K562 (cell line): ENCODE data around the gene UBR3. TPM values are rescaled to one million over a fixed set of nuclear protein-coding genes. Genes with fewer than 3 reads are reported as not detected.

Experiments used
- ARNT ChIP-seq, 2 experiments: fragments of 450-650 bp; IDR thresholded peaks; 2 replicates each; pipeline ENCODE4 v1.6.1; 2016; ENCODE audit warnings: mild to moderate bottlenecking in 1 of 2
- CEBPG ChIP-seq, 3 experiments: fragments of 200-800 bp in 1 of 3; sonication (Bioruptor generic) in 1 of 3; sonication (generic) in 1 of 3; formaldehyde crosslinking in 1 of 3; IDR thresholded peaks in 2 of 3; conservative IDR thresholded peaks in 1 of 3; 2 replicates each; pipeline versions ENCODE4 v1.6.1 to v1.8.0; 2016 to 2022; ENCODE audit warnings: missing compliant biosample characterization in 2 of 3, missing genetic modification characterization in 2 of 3, mild to moderate bottlenecking in 1 of 3, missing genetic modification reagents in 1 of 3
- FOSL1 ChIP-seq: fragments of 200-800 bp; sonication (Bioruptor generic); conservative IDR thresholded peaks from 2 replicates; pipeline ENCODE4 v1.6.1; 2016; ENCODE audit warnings: missing genetic modification characterization, missing compliant biosample characterization
- HNRNPL ChIP-seq: fragments of 200-400 bp; formaldehyde crosslinking; IDR thresholded peaks from 2 replicates; pipeline ENCODE4 v1.6.1; 2017; ENCODE audit warnings: low read depth, mild to moderate bottlenecking, low read length
- MBD2 ChIP-seq: sonication (generic); IDR thresholded peaks from 2 replicates; pipeline ENCODE4 v1.6.1; 2016; ENCODE audit warnings: low read depth, borderline replicate concordance
- NFXL1 ChIP-seq: fragments of 450-650 bp; formaldehyde crosslinking; IDR thresholded peaks from 2 replicates; pipeline ENCODE4 v1.4.0; 2021; ENCODE audit warnings: mild to moderate bottlenecking
- NR4A1 ChIP-seq, 2 experiments: fragments of 250-450 bp in 1 of 2; fragments of 450-650 bp in 1 of 2; sonication (Bioruptor Pico) in 1 of 2; IDR thresholded peaks; 2 replicates each; pipeline versions ENCODE4 v1.4.0 to v1.6.1; 2016 to 2020; ENCODE audit warnings: mild to moderate bottlenecking in 2 of 2, missing compliant biosample characterization in 1 of 2, missing genetic modification characterization in 1 of 2, moderate library complexity in 1 of 2
- PHF8 ChIP-seq: fragments of 200-600 bp; sonication (generic); IDR thresholded peaks from 2 replicates; pipeline ENCODE4 v1.6.1; 2012; ENCODE audit warnings: mixed run types, mild to moderate bottlenecking, inconsistent platforms, low read length, moderate library complexity, borderline replicate concordance
- RBFOX2 ChIP-seq: fragments of 200-400 bp; formaldehyde crosslinking; IDR thresholded peaks from 2 replicates; pipeline ENCODE4 v1.6.1; 2017; ENCODE audit warnings: low read depth, mild to moderate bottlenecking, low read length, moderate library complexity
- SMARCA4 ChIP-seq: fragments of 450-650 bp; IDR thresholded peaks from 2 replicates; pipeline ENCODE4 v1.6.1; 2016
- TAL1 ChIP-seq: fragments of 450-650 bp; IDR thresholded peaks from 2 replicates; pipeline ENCODE4 v1.6.1; 2016; ENCODE audit warnings: mild to moderate bottlenecking
- U2AF1 ChIP-seq: fragments of 200-400 bp; formaldehyde crosslinking; optimal IDR thresholded peaks from 2 replicates; pipeline ENCODE3; 2017; ENCODE audit warnings: mild to moderate bottlenecking, low read depth, low read length, moderate library complexity
- ZNF212 ChIP-seq: fragments of 450-650 bp; formaldehyde crosslinking; IDR thresholded peaks from 2 replicates; pipeline ENCODE4 v1.4.0; 2020; ENCODE audit warnings: mild to moderate bottlenecking
- ZNF224 ChIP-seq: sonication (generic); formaldehyde crosslinking; IDR thresholded peaks from 2 replicates; pipeline ENCODE4 v1.8.0; 2022; ENCODE audit warnings: mild to moderate bottlenecking, missing genetic modification reagents
- ZNF699 ChIP-seq: fragments of 250-450 bp; sonication (Bioruptor Pico); IDR thresholded peaks from 2 replicates; pipeline ENCODE4 v1.8.0; 2021; ENCODE audit warnings: mild to moderate bottlenecking, moderate library complexity; ENCODE audit not compliant: insufficient replicate concordance
- polyA plus RNA-seq, 8 experiments: library from polyadenylated mRNA; depleted of rRNA in 4 of 8; stranded (reverse) in 5 of 8; unstranded in 3 of 8; fragments of >200 nt; fragmentation: Nextera tagmentation in 2 of 8; fragmentation: Illumina TruSeq in 1 of 8; extraction: Ambion mirVana in 2 of 8; extraction: Trizol in 1 of 8; gene quantifications; 2 replicates each; pipeline versions ENCODE4 v1.2.1 to v1.2.3, GENCODE V29; 2011 to 2014; ENCODE audit warnings: inconsistent platforms in 1 of 8, missing spikeins in 1 of 8
- total RNA-seq, 7 experiments: library from RNA; depleted of rRNA in 6 of 7; stranded (reverse); fragments of >200 nt in 6 of 7; fragmentation: Illumina TruSeq in 2 of 7; extraction: Trizol in 2 of 7; gene quantifications; 2 replicates each; pipeline versions ENCODE4 v1.2.1 to v1.2.3, GENCODE V29; 2011 to 2021; ENCODE audit warnings: low replicate concordance in 1 of 7
- TF ChIP-seq, protein P1 (sequence below): sonication (generic); formaldehyde crosslinking; IDR thresholded peaks from 2 replicates; pipeline ENCODE4 v1.8.0; 2022; ENCODE audit warnings: mild to moderate bottlenecking, low read depth, missing genetic modification reagents
- TF ChIP-seq, protein P2 (sequence below): IDR thresholded peaks from 2 replicates; pipeline ENCODE4 v1.6.1; 2012; ENCODE audit warnings: low read depth, low read length, improper control_type of control experiment, borderline replicate concordance
- TF ChIP-seq, protein P3 (sequence below): sonication (generic); formaldehyde crosslinking; IDR thresholded peaks from 2 replicates; pipeline ENCODE4 v1.8.1; 2023; ENCODE audit warnings: mild to moderate bottlenecking, missing genetic modification reagents
- TF ChIP-seq, protein P4 (sequence below): fragments of 250-450 bp; sonication (Bioruptor Pico); IDR thresholded peaks from 2 replicates; pipeline ENCODE4 v1.8.0; 2022; ENCODE audit warnings: inconsistent platforms
- TF ChIP-seq, protein P5 (sequence below): fragments of 200-800 bp; sonication (Bioruptor generic); IDR thresholded peaks from 2 replicates; pipeline ENCODE4 v1.6.1; 2017; ENCODE audit warnings: missing genetic modification characterization, missing compliant biosample characterization

The UBR3 gene
- total and polyA plus RNA-seq, 9 of the 15 experiments (the other 6 are each of a cell fraction or from before 2014, with no cell fraction given), result 14.4 to 63.5 (median 40.4) TPM

DNA sequence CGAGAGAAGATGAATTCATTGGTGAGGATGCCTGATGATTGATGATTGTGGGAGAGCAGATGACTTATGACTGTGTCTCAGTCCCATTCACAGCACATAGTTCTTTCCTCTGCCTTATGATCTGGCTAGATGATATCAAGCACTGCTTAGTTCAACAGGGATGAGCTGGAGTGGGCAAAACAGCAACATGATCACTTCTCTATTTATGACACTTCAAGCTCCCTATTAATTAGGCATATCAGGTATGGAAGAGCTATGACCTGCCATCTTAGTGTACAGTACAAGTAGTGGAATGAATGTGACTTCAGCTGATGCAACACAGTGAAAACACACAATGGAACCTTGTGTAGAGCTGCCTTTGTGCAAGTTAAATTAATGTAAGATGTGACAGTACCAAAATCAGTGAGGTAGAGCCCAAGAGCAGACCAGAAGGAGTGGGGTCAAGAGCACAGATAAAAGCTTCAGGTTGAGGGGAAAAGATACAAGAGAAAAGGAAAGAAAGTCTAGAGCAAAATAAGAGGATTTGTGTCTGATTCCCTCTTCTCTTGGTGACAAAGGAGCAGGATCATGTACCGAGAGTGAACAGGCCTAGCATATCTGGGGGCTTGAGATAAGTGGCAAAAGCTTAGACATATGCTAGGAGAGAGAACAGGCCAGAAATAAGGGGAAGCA is 257.7 kb downstream of the UBR3 start (continued):
- TF ChIP-seq TAL1 (peak; percentile 58), NFXL1 (CRISPR knock-in tag) (peak; percentile 31; the same call in 1 of the 2 replicates), MBD2 (no peak), ARNT (IDR thresholded peaks at IDR 0.05) (no peak), ZNF212 (CRISPR knock-in tag) (no peak), NR4A1 (CRISPR knock-in tag; IDR thresholded peaks at IDR 0.05) (no peak), NR4A1 (tag; IDR thresholded peaks at IDR 0.05) (peak; percentile 93), FOSL1 (tag) (no peak; the same call in 1 of the 2 replicates), PHF8 (no peak), RBFOX2 (peak; percentile 17; the same call in 1 of the 2 replicates), ZNF699 (CRISPR knock-in tag) (no peak), ZNF224 (CRISPR knock-in tag) (no peak), CEBPG (CRISPR knock-in tag; IDR thresholded peaks at IDR 0.05) (peak; percentile 98), CEBPG (tag; conservative IDR thresholded peaks at IDR 0.05 in 1 of 2, IDR thresholded peaks at IDR 0.05 in 1 of 2) (peak; percentile 70 to 98), U2AF1 (no peak), HNRNPL (no peak), SMARCA4 (peak; percentile 76; the same call in 1 of the 2 replicates)
- TF ChIP-seq, protein P1, sequence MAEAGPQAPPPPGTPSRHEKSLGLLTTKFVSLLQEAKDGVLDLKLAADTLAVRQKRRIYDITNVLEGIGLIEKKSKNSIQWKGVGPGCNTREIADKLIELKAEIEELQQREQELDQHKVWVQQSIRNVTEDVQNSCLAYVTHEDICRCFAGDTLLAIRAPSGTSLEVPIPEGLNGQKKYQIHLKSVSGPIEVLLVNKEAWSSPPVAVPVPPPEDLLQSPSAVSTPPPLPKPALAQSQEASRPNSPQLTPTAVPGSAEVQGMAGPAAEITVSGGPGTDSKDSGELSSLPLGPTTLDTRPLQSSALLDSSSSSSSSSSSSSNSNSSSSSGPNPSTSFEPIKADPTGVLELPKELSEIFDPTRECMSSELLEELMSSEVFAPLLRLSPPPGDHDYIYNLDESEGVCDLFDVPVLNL, result no peak
- TF ChIP-seq, protein P2, sequence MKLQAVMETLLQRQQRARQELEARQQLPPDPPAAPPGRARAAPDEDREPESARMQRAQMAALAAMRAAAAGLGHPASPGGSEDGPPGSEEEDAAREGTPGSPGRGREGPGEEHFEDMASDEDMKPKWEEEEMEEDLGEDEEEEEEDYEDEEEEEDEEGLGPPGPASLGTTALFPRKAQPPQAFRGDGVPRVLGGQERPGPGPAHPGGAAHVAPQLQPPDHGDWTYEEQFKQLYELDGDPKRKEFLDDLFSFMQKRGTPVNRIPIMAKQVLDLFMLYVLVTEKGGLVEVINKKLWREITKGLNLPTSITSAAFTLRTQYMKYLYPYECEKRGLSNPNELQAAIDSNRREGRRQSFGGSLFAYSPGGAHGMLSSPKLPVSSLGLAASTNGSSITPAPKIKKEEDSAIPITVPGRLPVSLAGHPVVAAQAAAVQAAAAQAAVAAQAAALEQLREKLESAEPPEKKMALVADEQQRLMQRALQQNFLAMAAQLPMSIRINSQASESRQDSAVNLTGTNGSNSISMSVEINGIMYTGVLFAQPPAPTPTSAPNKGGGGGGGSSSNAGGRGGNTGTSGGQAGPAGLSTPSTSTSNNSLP, result no peak
- TF ChIP-seq, protein P3, sequence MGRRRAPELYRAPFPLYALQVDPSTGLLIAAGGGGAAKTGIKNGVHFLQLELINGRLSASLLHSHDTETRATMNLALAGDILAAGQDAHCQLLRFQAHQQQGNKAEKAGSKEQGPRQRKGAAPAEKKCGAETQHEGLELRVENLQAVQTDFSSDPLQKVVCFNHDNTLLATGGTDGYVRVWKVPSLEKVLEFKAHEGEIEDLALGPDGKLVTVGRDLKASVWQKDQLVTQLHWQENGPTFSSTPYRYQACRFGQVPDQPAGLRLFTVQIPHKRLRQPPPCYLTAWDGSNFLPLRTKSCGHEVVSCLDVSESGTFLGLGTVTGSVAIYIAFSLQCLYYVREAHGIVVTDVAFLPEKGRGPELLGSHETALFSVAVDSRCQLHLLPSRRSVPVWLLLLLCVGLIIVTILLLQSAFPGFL, result no peak
- TF ChIP-seq, protein P4, sequence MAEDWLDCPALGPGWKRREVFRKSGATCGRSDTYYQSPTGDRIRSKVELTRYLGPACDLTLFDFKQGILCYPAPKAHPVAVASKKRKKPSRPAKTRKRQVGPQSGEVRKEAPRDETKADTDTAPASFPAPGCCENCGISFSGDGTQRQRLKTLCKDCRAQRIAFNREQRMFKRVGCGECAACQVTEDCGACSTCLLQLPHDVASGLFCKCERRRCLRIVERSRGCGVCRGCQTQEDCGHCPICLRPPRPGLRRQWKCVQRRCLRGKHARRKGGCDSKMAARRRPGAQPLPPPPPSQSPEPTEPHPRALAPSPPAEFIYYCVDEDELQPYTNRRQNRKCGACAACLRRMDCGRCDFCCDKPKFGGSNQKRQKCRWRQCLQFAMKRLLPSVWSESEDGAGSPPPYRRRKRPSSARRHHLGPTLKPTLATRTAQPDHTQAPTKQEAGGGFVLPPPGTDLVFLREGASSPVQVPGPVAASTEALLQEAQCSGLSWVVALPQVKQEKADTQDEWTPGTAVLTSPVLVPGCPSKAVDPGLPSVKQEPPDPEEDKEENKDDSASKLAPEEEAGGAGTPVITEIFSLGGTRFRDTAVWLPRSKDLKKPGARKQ (CRISPR knock-in tag), result no peak
- TF ChIP-seq, protein P5, sequence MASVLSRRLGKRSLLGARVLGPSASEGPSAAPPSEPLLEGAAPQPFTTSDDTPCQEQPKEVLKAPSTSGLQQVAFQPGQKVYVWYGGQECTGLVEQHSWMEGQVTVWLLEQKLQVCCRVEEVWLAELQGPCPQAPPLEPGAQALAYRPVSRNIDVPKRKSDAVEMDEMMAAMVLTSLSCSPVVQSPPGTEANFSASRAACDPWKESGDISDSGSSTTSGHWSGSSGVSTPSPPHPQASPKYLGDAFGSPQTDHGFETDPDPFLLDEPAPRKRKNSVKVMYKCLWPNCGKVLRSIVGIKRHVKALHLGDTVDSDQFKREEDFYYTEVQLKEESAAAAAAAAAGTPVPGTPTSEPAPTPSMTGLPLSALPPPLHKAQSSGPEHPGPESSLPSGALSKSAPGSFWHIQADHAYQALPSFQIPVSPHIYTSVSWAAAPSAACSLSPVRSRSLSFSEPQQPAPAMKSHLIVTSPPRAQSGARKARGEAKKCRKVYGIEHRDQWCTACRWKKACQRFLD (CRISPR knock-in tag), result peak; percentile 67; the same call in 1 of the 2 replicates
